NK-92 treated with Interleukin-12 subunit alpha and Interleukin-12 subunit beta, amount 100 ng/mL, for 24 hours (cell line): ENCODE measurements around the gene DYNC1H1.

ENCODE experiments used
- DNase-seq: peaks from one replicate; lab custom pipeline; 2025; lab: John Stamatoyannopoulos, UW

Gene DYNC1H1

GRCh38 chr14:102037686-102038085, 73.3 kb downstream of the DYNC1H1 start:
- DNase-seq = no peak

GRCh38 chr14:102039157-102039556, 74.8 kb downstream of the DYNC1H1 start:
- DNase-seq = no peak

DNA sequence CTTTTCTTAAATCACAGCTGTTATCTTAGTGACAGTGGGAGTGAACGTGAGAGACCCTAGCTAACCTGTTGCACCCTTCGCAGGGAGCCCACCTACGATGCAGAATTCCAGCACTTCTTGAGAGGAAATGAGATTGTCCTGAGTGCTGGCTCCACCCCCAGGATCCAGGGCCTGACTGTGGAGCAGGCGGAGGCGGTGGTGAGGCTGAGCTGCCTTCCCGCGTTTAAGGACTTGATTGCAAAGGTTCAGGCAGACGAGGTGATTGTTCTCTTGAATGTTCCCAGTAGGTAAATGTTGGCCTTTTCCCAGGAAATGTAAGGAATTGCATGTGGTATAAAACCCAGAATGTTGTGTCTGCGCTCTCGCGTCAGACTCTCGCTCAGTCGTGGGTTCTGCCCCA, 75.8 kb downstream of the DYNC1H1 start:
- DNase-seq = no peak

GRCh38 chr14:102042699-102043098, 78.3 kb downstream of the DYNC1H1 start:
- DNase-seq = no peak

DNA sequence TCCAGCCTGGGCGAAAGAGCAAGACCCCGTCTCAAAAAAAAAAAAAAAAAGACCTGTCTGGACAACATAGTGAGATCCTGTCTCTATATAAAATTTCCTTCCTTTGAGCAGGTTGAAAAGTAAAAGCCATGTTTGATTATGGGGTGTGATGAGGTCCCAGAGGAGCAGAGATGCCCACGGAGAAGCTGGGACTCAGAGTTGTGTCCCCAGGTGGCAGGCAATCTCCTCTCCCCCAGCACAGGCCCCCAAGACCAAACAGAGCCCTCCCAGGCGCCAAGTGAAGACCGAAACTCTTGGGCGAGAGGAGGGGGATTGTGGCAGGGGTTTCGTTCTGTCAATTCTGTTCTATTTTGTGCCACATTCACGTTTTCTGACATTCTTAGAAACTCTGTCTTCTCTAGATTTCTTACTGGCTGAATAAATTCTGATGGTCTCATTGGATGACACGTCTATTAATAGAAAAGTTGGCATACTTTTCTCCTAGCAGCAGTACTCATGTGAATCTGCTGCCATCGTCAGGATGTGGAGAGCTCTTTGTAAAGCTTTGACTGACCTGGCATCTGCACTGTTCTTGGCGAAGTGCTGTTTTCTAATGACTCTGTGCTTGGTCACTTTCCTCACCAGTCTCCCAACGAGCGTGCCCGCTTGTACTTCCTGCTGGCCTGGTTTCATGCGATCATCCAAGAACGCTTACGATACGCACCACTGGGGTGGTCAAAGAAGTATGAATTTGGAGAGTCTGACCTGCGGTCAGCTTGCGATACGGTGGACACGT, 79.1 kb downstream of the DYNC1H1 start:
- DNase-seq = no peak

GRCh38 chr14:102044566-102044965, 80.2 kb downstream of the DYNC1H1 start:
- no peak for DNase-seq

DNA sequence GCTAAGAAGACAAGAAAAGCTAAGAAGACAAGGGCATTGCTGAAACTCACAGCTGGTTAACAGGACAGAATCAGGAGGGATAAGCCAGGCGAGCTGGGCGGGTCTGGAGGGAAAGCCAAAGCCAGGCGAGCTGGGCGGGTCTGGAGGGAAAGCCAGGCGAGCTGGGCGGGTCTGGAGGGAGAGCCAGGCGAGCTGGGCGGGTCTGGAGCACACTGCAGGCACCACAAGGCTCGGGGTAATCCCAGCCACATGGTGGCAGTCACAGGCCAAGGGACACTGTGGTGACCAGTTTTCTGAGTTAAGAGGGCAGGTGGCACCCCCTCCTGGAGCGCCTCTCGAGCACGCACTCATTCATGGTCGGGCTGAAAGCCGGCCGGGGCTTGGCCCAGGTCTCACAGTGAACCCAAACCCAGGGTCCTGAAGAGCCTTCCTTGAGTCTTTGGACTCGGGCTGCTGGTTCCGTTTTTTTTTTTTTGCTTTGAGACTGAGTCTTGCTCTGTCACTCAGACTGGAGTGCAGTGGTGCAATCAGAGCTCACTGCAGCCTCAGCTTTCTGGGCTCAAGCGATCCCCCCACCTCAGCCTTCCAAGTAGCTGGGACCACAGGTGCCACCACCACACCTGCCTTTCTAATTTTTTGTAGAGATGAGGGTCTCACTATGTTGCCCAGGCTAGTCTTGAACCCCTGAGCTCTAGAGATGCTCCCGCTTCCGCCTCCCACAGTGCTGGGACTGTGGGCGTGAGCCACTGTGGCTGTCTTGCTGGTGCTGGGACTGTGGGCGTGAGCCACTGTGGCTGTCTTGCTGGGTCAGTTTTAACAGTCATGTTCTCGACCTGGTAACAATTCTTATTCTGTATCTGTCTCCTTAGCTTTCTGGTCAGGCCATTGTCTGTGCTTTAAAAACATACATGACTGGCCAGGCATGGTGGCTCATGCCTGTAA, 82.2 kb downstream of the DYNC1H1 start:
- DNase-seq = no peak

DNA sequence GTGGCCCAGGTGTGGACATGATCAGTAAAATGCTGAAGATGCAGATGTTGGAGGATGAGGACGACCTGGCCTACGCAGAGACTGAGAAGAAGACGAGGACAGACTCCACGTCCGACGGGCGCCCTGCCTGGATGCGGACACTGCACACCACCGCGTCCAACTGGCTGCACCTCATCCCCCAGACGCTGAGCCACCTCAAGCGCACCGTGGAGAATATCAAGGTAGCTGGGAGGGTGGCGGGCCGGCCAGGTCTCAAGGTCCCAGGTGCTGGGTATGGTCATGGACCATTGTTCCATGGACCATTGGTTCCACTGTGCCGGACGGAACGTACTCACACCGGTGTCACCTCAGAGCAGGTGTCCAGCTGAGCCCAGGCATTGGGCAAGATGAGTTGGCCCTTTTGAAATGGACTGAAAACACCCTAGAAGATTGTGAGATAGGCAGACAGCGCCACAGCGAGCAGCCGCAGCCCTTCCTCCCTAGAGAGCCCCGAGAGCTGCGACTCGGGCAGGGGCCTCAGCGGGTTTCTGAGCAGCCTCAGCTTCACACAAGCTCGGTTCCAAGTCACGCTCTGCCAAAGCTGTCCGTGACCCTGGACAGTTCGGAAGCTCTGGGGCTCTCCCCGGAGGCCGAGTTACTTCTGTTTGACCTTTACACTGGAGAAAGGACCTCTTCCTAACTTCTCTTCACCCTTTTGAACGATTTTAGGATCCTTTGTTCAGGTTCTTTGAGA, 83.6 kb downstream of the DYNC1H1 start:
- no peak for DNase-seq

GRCh38 chr14:102049258-102050025, 85.1 kb downstream of the DYNC1H1 start:
- no peak for DNase-seq

GRCh38 chr14:102050026-102050405, 85.6 kb downstream of the DYNC1H1 start:
- DNase-seq = no peak

DNA sequence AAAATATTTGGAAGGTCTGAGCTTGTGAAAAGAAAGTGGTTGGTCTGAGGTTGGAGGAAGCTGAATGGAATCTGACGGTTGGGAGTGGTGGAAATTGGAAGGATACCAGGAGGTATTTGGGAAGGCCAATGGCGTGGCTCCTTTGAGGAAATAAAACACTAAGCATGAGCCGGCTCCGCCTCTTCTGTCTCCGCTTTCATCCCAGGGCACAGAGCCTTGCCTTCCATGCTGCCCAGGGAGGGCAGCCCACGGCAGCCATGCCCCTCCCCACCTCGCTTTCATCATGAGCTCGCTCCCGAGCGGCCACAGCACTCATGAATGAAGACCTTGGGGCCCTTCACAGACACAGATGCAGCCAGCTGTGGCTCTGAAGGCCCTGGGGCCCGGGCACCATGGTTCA, 86.3 kb downstream of the DYNC1H1 start:
- DNase-seq = no peak

- no peak for DNase-seq
These were observed 88.1 kb downstream of the DYNC1H1 start for GRCh38 chr14:102052522-102052921.

DNA sequence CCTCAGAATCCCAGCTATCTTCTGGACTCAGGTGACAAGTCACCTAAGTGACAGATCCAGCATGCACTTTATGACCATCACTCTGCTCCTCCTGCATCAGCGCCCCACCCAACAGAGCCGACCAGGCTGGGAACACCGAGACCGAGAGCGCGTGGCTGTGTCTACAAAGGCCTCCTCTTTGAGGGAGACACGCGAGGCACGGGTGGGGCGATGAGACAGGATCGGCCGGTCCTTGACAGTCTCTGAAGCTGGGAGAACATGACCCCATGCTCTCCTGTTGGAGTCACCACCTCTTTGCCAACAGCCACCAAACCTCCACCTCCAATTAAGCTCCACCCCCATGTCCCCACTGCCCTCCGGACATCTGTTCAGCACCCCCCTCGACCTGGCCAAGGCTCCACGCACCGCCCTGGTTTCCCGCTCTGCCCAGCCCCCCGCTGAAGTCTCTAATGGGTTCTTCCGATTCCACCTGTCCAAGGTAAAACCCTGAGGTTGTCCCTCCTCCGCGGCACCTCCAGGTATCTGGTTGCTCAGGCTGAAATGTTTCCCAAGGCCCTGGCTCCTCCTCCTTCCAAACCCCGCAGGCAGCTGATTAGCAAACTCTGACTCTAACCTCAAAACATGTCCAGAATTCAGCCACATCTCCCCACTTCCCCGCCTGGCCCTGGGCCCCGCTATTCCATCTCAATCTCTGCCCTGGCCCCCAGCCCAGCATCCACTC, 91.0 kb downstream of the DYNC1H1 start:
- DNase-seq = no peak

GRCh38 chr14:102056694-102057442, 92.5 kb downstream of the DYNC1H1 start:
- DNase-seq = no peak

GRCh38 chr14:102057480-102058114, 93.2 kb downstream of the DYNC1H1 start:
- DNase-seq = peak; percentile 22

DNA sequence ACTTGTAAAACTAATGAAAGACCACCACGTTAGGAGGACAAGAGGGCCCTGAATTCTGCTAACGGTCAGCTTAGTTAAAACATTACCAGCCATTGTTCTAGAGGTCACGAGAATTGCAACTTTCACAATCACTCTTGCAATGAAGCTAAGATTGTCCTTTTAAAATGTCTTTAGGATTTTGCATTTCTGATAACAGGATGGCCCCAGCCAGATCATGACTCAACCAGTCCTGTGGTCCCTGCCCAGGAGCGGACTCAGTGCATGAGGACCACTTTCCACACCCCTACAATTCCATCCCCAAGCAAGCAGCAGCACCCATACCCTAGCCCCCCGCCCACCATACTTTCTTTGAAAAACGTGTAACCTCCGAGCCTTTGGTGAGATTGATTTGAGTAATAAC, 93.8 kb downstream of the DYNC1H1 start:
- no peak for DNase-seq

DNA sequence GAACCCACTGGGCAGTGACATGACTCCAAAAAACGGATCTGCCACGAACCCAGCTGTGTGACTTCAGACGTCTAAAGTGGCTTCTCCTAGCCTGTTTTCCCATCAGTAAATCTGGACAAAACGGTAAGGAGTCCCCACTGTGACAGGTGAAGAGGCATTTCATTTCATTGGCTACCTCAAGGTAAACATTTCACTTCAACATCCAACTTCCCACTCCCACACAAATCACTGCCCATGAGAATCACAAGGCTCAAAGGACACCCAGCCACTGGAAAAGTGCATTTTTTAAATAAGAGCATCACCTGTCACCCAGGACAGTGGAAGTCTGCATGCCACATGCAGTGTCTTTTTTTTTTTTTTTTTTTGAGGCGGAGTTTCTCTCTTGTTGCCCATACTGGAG, 94.6 kb downstream of the DYNC1H1 start:
- no peak for DNase-seq

DNA sequence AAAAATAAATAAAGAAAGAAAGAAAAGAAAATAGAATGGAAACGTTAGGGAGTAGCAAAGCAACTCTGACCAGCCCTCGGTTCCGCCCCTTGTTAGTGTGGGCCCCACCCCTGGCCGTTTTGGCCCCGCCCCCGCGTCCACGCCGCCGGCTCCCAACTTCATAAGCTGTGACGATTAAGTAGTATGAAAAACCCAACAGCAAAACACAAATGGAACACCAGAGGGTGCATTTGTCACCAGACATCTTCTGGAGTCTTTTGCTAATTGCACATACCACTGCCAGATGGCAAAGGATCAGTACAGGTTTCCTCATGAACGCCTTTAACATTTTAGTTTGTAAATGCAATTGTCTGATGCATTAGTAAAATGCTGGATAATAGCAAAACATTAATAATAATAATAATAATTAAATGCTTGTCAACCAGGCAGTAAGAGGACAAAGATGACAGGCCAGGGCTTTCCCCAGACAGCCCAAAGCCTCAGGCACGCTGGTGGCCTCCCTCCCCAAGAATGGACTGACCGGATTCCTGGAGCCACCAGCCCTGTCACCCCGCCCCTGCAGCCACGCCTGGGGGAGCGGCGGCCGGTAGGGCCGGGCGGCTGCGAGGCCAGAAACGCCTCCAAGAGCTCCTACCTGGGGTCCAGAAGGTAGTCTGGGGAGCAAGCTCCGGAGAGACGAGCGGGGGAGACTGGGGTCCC, 98.9 kb downstream of the DYNC1H1 start:
- peak; percentile 60 for DNase-seq

DNA sequence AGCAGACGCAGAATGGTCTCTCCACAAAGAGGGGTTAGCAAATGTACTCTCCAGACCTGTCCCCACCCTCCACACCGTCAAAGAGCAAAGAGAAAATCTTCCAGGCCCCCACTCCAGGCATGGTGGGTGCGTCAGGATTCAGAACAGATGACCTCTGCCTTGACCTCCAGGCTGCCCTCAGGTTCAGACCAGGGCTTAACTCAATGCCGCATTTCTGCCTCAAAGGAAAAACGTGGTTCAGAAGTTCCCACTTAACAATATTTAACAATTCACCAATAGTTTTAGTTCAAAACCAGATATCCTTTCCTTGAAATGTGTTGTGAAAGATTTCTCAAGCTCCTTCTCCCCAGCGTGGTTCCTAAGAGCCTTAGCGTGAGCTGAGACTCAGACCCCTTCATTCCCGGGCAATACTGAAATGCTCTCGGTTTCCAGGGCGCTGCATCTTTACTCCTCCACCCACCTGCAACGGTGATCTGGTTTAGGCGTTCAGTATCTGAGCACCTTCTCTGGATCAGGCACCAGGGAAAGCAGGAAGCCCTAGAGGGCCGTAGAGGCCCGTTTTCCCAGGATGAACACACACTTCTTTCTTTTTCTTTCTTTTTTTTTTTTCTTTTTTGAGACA, 99.5 kb downstream of the DYNC1H1 start:
- DNase-seq = no peak
